PC-3 (cell line): Measurements from ENCODE around the gene SP7.

ENCODE experiments used
- EZH2 ChIP-seq: fragments of 300-600 bp; sonication (generic); IDR thresholded peaks from one replicate; pipeline ENCODE4 v1.6.1; 2017; ENCODE audit warnings: antibody characterized with exemption, mild to moderate bottlenecking, low read length; ENCODE audit not compliant: unreplicated experiment
- EZH2phosphoT487 ChIP-seq: fragments of 300-600 bp; sonication (generic); IDR thresholded peaks from 2 replicates; pipeline ENCODE4 v1.6.1; 2018; ENCODE audit warnings: mild to moderate bottlenecking, antibody characterized with exemption, low read length, borderline replicate concordance
- TF ChIP-seq, protein P1 (sequence below): fragments of 300-600 bp; sonication (generic); conservative IDR thresholded peaks from 2 replicates; pipeline ENCODE4 v1.5.1; 2017; ENCODE audit warnings: antibody characterized with exemption, low read depth, mild to moderate bottlenecking, low read length

DNA sequence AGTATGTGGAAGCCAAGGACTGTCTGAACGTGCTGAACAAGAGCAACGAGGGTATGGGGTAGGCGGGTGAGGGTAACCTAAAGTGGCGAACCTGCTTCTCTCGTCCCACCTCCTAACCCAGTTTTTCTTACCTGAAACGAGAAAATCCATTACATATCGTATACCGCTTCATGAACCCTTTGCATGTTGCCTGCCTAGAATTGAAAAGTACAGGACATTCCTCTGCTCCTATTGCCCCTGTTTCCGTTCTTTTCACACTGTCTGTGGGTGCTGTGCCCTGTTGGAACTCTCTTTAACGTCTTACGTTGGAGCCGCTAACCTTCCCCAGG is 40.3 kb downstream of the SP7 start:
- TF ChIP-seq, protein P1, sequence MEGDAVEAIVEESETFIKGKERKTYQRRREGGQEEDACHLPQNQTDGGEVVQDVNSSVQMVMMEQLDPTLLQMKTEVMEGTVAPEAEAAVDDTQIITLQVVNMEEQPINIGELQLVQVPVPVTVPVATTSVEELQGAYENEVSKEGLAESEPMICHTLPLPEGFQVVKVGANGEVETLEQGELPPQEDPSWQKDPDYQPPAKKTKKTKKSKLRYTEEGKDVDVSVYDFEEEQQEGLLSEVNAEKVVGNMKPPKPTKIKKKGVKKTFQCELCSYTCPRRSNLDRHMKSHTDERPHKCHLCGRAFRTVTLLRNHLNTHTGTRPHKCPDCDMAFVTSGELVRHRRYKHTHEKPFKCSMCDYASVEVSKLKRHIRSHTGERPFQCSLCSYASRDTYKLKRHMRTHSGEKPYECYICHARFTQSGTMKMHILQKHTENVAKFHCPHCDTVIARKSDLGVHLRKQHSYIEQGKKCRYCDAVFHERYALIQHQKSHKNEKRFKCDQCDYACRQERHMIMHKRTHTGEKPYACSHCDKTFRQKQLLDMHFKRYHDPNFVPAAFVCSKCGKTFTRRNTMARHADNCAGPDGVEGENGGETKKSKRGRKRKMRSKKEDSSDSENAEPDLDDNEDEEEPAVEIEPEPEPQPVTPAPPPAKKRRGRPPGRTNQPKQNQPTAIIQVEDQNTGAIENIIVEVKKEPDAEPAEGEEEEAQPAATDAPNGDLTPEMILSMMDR = no peak
- no peak for TF ChIP-seq EZH2
- TF ChIP-seq EZH2phosphoT487 = no peak
